T47D (cell line): ENCODE results near the gene CCDC85C.

Experiments
- DNase-seq, 2 experiments: peaks; one replicate each; pipeline versions ENCODE4 v3.0.0 to v3.0.0-alpha.2; 2011 to 2012; ENCODE audit warnings: low read depth in 1 of 2, low spot score in 1 of 2
- JUND ChIP-seq: IDR thresholded peaks from 2 replicates; pipeline ENCODE4 v1.6.1; 2012; ENCODE audit warnings: low read depth
- in situ Hi-C: cut with HindIII; loops from 2 replicates; pipeline ENCODE4 v1.10.0; 2016; ENCODE audit warnings: low sequenced_read_pairs, low pct_unique_long_range_greater_than_20kb

CCDC85C gene

DNA sequence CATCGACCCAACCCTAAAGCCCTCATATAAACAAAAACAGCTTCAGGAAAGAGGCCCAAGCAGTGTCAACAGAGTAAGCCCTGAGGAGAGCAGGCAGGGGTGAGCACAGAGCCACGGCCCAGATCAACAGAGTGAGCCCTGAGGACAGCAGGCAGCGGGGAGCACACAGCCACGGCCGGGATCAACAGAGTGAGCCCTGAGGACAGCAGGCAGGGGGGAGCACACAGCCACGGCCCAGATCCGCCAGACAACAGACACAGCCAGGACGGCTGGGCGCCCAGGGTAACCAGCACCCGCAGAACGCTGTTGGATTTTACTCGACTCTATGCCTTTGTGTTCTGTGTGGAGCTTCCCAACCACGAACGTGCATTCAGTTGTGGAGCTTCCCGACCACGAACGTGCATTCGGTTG, 15.0 kb downstream of the CCDC85C start:
- peak in 1 of 2 experiments; percentile 56 for DNase-seq
- no peak for TF ChIP-seq JUND
- in situ Hi-C loops, result no loop called here

GRCh38 chr14:99587460-99588278, 16.3 kb downstream of the CCDC85C start:
- no peak for TF ChIP-seq JUND
- in situ Hi-C loops, result no loop called here
- no peak for DNase-seq

DNA sequence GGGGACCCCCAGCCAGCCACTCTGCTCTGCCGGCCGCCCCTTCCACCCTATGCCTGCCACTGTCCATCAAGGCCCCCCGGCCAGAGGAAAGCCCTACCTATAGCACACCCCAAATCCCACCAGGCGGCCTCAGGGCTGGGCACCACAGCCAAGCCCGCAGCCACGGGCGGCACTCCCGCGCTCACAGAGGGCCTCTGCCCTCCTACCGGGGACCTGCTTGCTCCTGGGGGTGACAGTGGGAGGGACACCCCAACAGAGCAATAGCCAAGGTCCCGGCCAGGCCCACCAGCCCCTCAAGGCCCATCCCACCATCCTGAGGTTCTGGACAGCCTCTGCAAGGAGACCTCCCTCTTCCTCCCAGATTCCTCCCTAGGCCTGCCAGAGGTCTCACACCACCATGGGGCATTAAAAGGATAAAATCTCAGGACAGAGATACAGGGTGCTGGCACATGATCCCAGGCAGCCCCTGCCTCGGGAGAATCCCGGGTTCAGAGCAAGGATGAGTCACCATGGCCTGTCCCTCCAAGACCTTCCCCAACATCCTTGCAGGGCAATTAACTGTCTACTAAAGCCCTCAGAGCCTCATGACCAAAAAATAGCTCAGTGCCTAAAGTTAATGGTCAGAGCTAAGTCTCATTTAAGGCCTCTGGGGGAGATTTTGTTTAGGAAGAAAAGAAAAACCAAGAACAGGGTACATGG, 17.1 kb downstream of the CCDC85C start:
- TF ChIP-seq JUND, result no peak
- in situ Hi-C loops, result no loop called here
- no peak for DNase-seq

DNA sequence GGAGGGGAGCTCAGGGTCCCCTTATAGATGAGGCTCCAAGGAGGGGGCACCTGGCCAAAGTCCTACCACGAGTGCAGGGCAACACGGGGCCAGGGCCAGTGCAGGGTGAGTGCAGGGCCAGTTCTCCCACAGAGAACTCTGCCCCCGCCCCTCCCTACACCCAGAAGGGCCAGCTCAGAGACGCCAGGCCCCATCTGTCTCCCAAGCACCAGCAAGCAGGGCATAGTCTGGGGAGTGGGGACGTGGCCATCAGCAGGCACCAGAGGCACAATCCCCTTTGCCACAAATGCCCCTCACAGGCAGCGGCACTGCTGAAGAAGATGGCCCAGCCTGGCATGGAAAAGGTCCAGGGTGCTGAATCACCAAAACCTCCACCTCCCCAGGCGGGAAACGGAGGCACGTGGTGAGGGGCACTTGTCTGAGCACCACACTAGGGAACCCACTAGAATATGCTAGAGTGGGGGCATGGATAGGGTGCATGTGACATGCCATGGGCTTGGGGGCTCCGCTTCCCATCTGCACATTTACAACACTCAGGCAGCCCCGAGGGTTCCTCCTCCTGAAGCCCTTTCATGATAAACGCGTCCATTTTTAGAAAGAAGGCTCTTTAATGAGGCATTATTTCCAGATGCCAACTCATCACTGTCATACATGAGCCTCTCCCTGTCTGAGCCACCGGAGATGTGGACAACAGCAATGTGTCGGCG, 17.8 kb downstream of the CCDC85C start:
- no peak for DNase-seq
- in situ Hi-C loops, result no loop called here
- no peak for TF ChIP-seq JUND

- DNase-seq, result no peak
- no peak for TF ChIP-seq JUND
- in situ Hi-C loops, result no loop called here
These were observed 19.2 kb downstream of the CCDC85C start for GRCh38 chr14:99584823-99585222.

- DNase-seq, result no peak
- no peak for TF ChIP-seq JUND
- in situ Hi-C loops, result no loop called here
These were observed 22.1 kb downstream of the CCDC85C start for GRCh38 chr14:99581938-99582337.

DNA sequence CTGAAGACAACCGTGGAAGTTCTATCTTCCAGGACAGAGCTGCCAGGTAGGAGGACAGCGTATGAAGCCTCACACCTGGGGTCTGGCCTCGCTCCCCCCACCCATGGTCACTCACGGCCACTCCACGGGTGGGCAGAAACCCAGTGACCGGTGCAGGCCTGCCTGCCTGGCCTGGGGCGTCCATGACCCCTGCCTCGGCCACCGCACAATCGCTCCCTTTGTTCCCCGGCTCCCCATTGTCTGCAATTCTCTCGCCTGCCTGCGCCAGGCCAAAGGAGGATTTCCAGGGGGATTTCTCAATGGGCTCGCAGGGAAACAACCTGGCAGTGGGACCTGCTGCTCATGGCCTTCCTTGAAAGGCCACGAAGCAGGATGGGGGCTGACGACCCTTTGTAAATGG, 22.6 kb downstream of the CCDC85C start:
- no peak for TF ChIP-seq JUND
- in situ Hi-C loops, result no loop called here
- no peak for DNase-seq

- peak; percentile 82 to 84 for DNase-seq
- TF ChIP-seq JUND, result no peak
- in situ Hi-C loops, result no loop called here
These were observed 24.0 kb downstream of the CCDC85C start for GRCh38 chr14:99579903-99580571.

GRCh38 chr14:99579120-99579836, 24.7 kb downstream of the CCDC85C start:
- in situ Hi-C loops, result no loop called here
- peak; percentile 82 to 95 for DNase-seq
- no peak for TF ChIP-seq JUND

GRCh38 chr14:99578541-99579101, 25.4 kb downstream of the CCDC85C start:
- no peak for TF ChIP-seq JUND
- in situ Hi-C loops, result no loop called here
- DNase-seq, result peak in 1 of 2 experiments; percentile 53
